H1 (cell line): ENCODE results near the gene IGFL2. TPM values are rescaled to one million over a fixed set of nuclear protein-coding genes. Genes with fewer than 3 reads are reported as not detected.
"Not testable (repeated sequence)": the region's sequence is repeated elsewhere in the genome, so short reads cannot be mapped to it uniquely, and the experiment has no call there.

Experiments
- CTCF ChIA-PET: fragments of 300-600 bp; sonication (Branson Sonifier 250); formaldehyde crosslinking; loops from one replicate; lab custom pipeline; 2021; ENCODE audit not compliant: partially characterized antibody; lab: Charles Lee
- POLR2A ChIA-PET: fragments of 300-600 bp; sonication (Branson Sonifier 250); formaldehyde crosslinking; loops from one replicate; lab custom pipeline; 2021; ENCODE audit warnings: inconsistent platforms; ENCODE audit not compliant: partially characterized antibody; lab: Charles Lee
- DNase-seq, 2 experiments: peaks; one replicate each; pipeline versions ENCODE4 v3.0.0 to v3.0.0-alpha.2; 2010 to 2022; ENCODE audit warnings: low spot score in 2 of 2, low read depth in 1 of 2, mixed read lengths in 1 of 2
- FAIRE-seq: peaks from 2 replicates; lab custom pipeline; 2011; peaks lifted over from hg19 to GRCh38; lab: Jason Lieb, UNC
- H2AFZ ChIP-seq: 2 replicates; pipeline ENCODE4 v1.8.1; 2012; ENCODE audit warnings: low read length, inconsistent platforms
- H2AK5ac ChIP-seq: 2 replicates; pipeline ENCODE4 v1.6.1; 2013; ENCODE audit warnings: low read depth, low read length
- H2BK120ac ChIP-seq: replicated peaks from 2 replicates; pipeline ENCODE3; 2013; ENCODE audit warnings: low read depth, low read length, inconsistent platforms
- H2BK12ac ChIP-seq: 2 replicates; pipeline ENCODE4 v1.6.1; 2013; ENCODE audit warnings: low read depth, low read length
- H2BK15ac ChIP-seq: 2 replicates; pipeline ENCODE4 v1.6.1; 2013; ENCODE audit warnings: low read length
- H2BK20ac ChIP-seq: 2 replicates; pipeline ENCODE4 v1.6.1; 2013; ENCODE audit warnings: low read length
- H2BK5ac ChIP-seq: 2 replicates; pipeline ENCODE4 v1.6.1; 2013; ENCODE audit warnings: low read depth, low read length
- H3K14ac ChIP-seq: 2 replicates; pipeline ENCODE4 v1.6.1; 2013; ENCODE audit warnings: inconsistent platforms; ENCODE audit not compliant: insufficient read length
- H3K18ac ChIP-seq: 2 replicates; pipeline ENCODE4 v1.6.1; 2013; ENCODE audit warnings: low read length; ENCODE audit errors: extremely low read depth
- H3K23ac ChIP-seq: 2 replicates; pipeline ENCODE4 v1.6.1; 2013; ENCODE audit warnings: inconsistent platforms; ENCODE audit not compliant: insufficient read length
- H3K23me2 ChIP-seq: 2 replicates; pipeline ENCODE4 v1.6.1; 2013; ENCODE audit warnings: low read depth, low read length
- H3K27ac ChIP-seq: 2 replicates; pipeline ENCODE4 v1.6.1; 2011; ENCODE audit warnings: low read depth, low read length, inconsistent platforms
- H3K27me3 ChIP-seq, 4 experiments: replicated peaks in 1 of 4; 1 replicate in 1 of 4; 2 replicates in 3 of 4; pipeline versions ENCODE4 v1.6.1 to v1.8.1; 2011 to 2013; ENCODE audit warnings: low read length in 3 of 4, mild to moderate bottlenecking in 3 of 4, inconsistent platforms in 2 of 4, mixed read lengths in 2 of 4, moderate library complexity in 1 of 4; ENCODE audit not compliant: control insufficient read depth in 3 of 4, insufficient read depth in 3 of 4; ENCODE audit errors: extremely low read depth in 1 of 4
- H3K36me3 ChIP-seq, 4 experiments: 2 replicates each; pipeline versions ENCODE4 v1.6.1 to v1.8.1; 2011 to 2013; ENCODE audit warnings: mild to moderate bottlenecking in 4 of 4, low read length in 3 of 4, moderate library complexity in 2 of 4, control low read depth in 1 of 4, inconsistent platforms in 1 of 4; ENCODE audit not compliant: insufficient read depth in 4 of 4, control insufficient read depth in 2 of 4
- H3K4ac ChIP-seq: replicated peaks from 2 replicates; pipeline ENCODE3; 2013; ENCODE audit warnings: low read length, low read depth, mixed read lengths, inconsistent platforms; ENCODE audit not compliant: insufficient read length
- H3K4me1 ChIP-seq, 4 experiments: replicated peaks in 1 of 4; 1 replicate in 1 of 4; 2 replicates in 3 of 4; pipeline versions ENCODE4 v1.6.1 to v1.8.1; 2011 to 2013; ENCODE audit warnings: low read length in 3 of 4, inconsistent platforms in 2 of 4, mixed read lengths in 1 of 4; ENCODE audit not compliant: insufficient read depth in 4 of 4, control insufficient read depth in 3 of 4
- H3K4me2 ChIP-seq, 2 experiments: 2 replicates each; pipeline versions ENCODE4 v1.6.1 to v1.8.1; 2011 to 2013; ENCODE audit warnings: low read depth in 2 of 2, low read length in 2 of 2, control low read depth in 1 of 2, inconsistent platforms in 1 of 2, mild to moderate bottlenecking in 1 of 2; ENCODE audit not compliant: insufficient read depth in 1 of 2
- H3K4me3 ChIP-seq, 4 experiments: fragments of 200-600, 300-600 bp in 1 of 4; sonication (generic), shearing (Covaris generic), sonication (Bioruptor Twin) in 1 of 4; 2 replicates each; pipeline versions ENCODE4 v1.5.1 to v1.8.1; 2011 to 2016; ENCODE audit warnings: low read length in 4 of 4, low read depth in 3 of 4, control low read depth in 2 of 4, inconsistent platforms in 2 of 4, mild to moderate bottlenecking in 2 of 4, mixed read lengths in 1 of 4, moderate library complexity in 1 of 4; ENCODE audit not compliant: insufficient read depth in 2 of 4; ENCODE audit errors: extremely low read depth in 1 of 4
- H3K56ac ChIP-seq: replicated peaks from 2 replicates; pipeline ENCODE3; 2013; ENCODE audit warnings: low read depth, mild to moderate bottlenecking, mixed read lengths, low read length, inconsistent platforms; ENCODE audit not compliant: insufficient read length
- H3K79me1 ChIP-seq: 2 replicates; pipeline ENCODE4 v1.6.1; 2013; ENCODE audit warnings: low read depth, low read length, control low read depth
- H3K79me2 ChIP-seq, 2 experiments: 2 replicates each; pipeline versions ENCODE4 v1.6.1 to v1.8.1; 2012 to 2013; ENCODE audit warnings: low read length in 2 of 2, mild to moderate bottlenecking in 2 of 2, inconsistent platforms in 1 of 2; ENCODE audit not compliant: insufficient read depth in 2 of 2, control insufficient read depth in 1 of 2
- H3K9ac ChIP-seq, 4 experiments: replicated peaks in 1 of 4; 1 replicate in 1 of 4; 2 replicates in 3 of 4; pipeline versions ENCODE4 v1.6.1 to v1.8.1; 2011 to 2013; ENCODE audit warnings: low read depth in 3 of 4, low read length in 3 of 4, control low read depth in 2 of 4, mild to moderate bottlenecking in 2 of 4, moderate library complexity in 2 of 4, inconsistent platforms in 1 of 4; ENCODE audit errors: extremely low read depth in 1 of 4
- H3K9me3 ChIP-seq, 2 experiments: 2 replicates each; pipeline versions ENCODE4 v1.6.1 to v1.8.1; 2012 to 2013; ENCODE audit warnings: mild to moderate bottlenecking in 2 of 2, moderate library complexity in 2 of 2, control low read depth in 1 of 2, inconsistent platforms in 1 of 2, low read depth in 1 of 2, low read length in 1 of 2, mixed read lengths in 1 of 2; ENCODE audit not compliant: insufficient read depth in 2 of 2
- H4K20me1 ChIP-seq, 2 experiments: replicated peaks in 1 of 2; 2 replicates each; pipeline versions ENCODE3 to v1.8.1; 2011 to 2013; ENCODE audit warnings: inconsistent platforms in 2 of 2, low read length in 2 of 2, mild to moderate bottlenecking in 1 of 2; ENCODE audit not compliant: insufficient read depth in 2 of 2, control insufficient read depth in 1 of 2
- H4K5ac ChIP-seq: 2 replicates; pipeline ENCODE4 v1.6.1; 2013; ENCODE audit warnings: low read length, low read depth, mixed read lengths, inconsistent platforms; ENCODE audit not compliant: insufficient read length
- H4K8ac ChIP-seq: 2 replicates; pipeline ENCODE4 v1.8.0; 2013; ENCODE audit warnings: mild to moderate bottlenecking, moderate library complexity, low read length, inconsistent platforms; ENCODE audit not compliant: insufficient read depth; ENCODE audit errors: extremely low read depth
- H4K91ac ChIP-seq: replicated peaks from 2 replicates; pipeline ENCODE3; 2013; ENCODE audit warnings: low read length, mixed read lengths, inconsistent platforms; ENCODE audit not compliant: insufficient read length
- TCF12 ChIP-seq: IDR thresholded peaks from 2 replicates; pipeline ENCODE4 v1.6.1; 2011; ENCODE audit warnings: low read depth, mild to moderate bottlenecking, low read length
- ZNF274 ChIP-seq: IDR thresholded peaks from 2 replicates; pipeline ENCODE4 v1.7.0; 2012; ENCODE audit warnings: low read length, borderline replicate concordance; ENCODE audit errors: extremely low read depth
- WGBS, 2 experiments: shearing (Covaris generic) in 1 of 2; methylation state at CpG; one replicate each; pipeline versions ENCODE4 v1.1.6 to v1.1.7; 2013 to 2015; ENCODE audit warnings: low lambda C conversion rate in 2 of 2, mixed read lengths in 2 of 2, inconsistent platforms in 1 of 2, low coverage in 1 of 2, missing lambda C conversion rate in 1 of 2; ENCODE audit not compliant: insufficient replicate concordance in 2 of 2, insufficient coverage in 1 of 2, insufficient read length in 1 of 2; ENCODE audit errors: extremely low coverage in 1 of 2, missing lambda C conversion rate in 1 of 2; 5-methylcytosine and 5-hydroxymethylcytosine counted together
- polyA plus RNA-seq, 7 experiments: library from polyadenylated mRNA; depleted of rRNA in 3 of 7; stranded (reverse) in 5 of 7; unstranded in 2 of 7; fragments of >200 nt in 5 of 7; fragments of 200-250 nt in 2 of 7; gene quantifications; 1 replicate in 5 of 7; 2 replicates in 1 of 7; 4 replicates in 1 of 7; pipeline versions ENCODE4 v1.2.1 to v1.2.3, GENCODE V29; 2011 to 2013; ENCODE audit warnings: missing spikeins in 2 of 7, mixed read lengths in 2 of 7
- total RNA-seq: library from RNA; stranded (reverse); fragmentation: NEBNext Ultra II Directional; extraction: Animal tissue kit (Norgen Biotek cat#: 25700); gene quantifications from 2 replicates; pipeline ENCODE4 v1.2.1, GENCODE V29; 2021
- TF ChIP-seq, protein P1 (sequence below): IDR thresholded peaks from 2 replicates; pipeline ENCODE4 v1.6.1; 2012; ENCODE audit warnings: low read length, inconsistent platforms
- TF ChIP-seq, protein P2 (sequence below): IDR thresholded peaks from 2 replicates; pipeline ENCODE4 v1.6.1; 2011; ENCODE audit warnings: low read depth, mild to moderate bottlenecking, low read length; ENCODE audit not compliant: insufficient read depth

The IGFL2 gene
- total and polyA plus RNA-seq, 2 of the 8 experiments (the other 6 are each of a cell fraction or from before 2014, with no cell fraction given): not detected

DNA sequence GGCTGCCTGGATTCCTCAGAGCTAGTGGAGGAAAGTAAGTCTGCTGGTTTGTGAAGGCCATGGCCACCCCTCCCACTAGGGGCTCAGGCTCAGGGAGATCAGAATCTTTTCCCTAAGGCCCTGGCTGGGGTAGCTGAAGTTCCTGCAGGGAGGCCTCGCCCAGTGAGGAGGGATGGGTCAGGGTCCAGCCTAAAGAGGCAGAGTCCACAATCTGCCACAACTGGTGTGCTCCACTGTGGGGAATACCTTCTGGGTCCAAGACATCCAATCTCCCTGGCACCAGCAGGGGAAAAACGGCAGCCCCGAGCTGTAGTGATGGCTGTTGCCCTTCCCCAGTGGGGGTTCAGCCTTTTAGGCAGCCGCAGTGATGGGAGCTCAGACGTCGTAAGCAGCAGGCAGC lies 46.7 kb upstream of the IGFL2 start (continued):
- TF ChIP-seq, protein P1, sequence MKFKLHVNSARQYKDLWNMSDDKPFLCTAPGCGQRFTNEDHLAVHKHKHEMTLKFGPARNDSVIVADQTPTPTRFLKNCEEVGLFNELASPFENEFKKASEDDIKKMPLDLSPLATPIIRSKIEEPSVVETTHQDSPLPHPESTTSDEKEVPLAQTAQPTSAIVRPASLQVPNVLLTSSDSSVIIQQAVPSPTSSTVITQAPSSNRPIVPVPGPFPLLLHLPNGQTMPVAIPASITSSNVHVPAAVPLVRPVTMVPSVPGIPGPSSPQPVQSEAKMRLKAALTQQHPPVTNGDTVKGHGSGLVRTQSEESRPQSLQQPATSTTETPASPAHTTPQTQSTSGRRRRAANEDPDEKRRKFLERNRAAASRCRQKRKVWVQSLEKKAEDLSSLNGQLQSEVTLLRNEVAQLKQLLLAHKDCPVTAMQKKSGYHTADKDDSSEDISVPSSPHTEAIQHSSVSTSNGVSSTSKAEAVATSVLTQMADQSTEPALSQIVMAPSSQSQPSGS: no peak
- TF ChIP-seq, protein P2, sequence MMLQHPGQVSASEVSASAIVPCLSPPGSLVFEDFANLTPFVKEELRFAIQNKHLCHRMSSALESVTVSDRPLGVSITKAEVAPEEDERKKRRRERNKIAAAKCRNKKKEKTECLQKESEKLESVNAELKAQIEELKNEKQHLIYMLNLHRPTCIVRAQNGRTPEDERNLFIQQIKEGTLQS: no peak
- TF ChIP-seq ZNF274 (no peak), TCF12 (no peak)

DNA sequence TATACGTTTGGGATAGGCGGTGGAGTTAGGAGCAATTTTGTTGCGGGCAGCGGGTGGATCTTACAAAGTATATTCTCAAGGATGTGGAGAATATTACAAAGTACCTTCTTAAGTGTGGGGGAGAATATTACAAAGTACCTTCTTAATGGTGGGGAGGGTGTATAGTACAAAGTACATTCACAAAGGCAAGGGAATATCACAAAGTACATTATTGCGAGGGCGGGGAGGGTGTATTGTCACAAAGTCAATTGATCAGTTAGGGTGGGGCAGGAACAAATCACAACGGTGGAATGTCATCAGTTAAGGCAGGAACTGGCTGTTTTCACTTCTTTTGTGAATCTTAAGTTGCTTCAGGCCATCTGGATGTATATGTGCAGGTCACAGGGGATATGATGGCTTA lies 45.7 kb upstream of the IGFL2 start:
- H3K36me3 ChIP-seq, H3K4me3 ChIP-seq, H4K20me1 ChIP-seq, H3K27ac ChIP-seq, H3K23me2 ChIP-seq, H3K4ac ChIP-seq, H2BK20ac ChIP-seq, FAIRE-seq, H4K91ac ChIP-seq, H3K56ac ChIP-seq, H2BK15ac ChIP-seq, H2BK12ac ChIP-seq, H3K23ac ChIP-seq, H4K5ac ChIP-seq, H2AFZ ChIP-seq, H3K4me1 ChIP-seq, H2BK5ac ChIP-seq, H2BK120ac ChIP-seq, DNase-seq, H2AK5ac ChIP-seq, H3K79me2 ChIP-seq, H3K18ac ChIP-seq, H3K79me1 ChIP-seq, H3K27me3 ChIP-seq, H3K4me2 ChIP-seq, H3K9ac ChIP-seq, H3K14ac ChIP-seq, H4K8ac ChIP-seq, H3K9me3 ChIP-seq: not testable (repeated sequence)
- ChIA-PET POLR2A (interaction anchor here (0.7 to 1.3 kb wide), 2 partner anchors 29 to 333 kb away, joined by 3 to 4 read pairs; partner anchors contain the start of gene SIX5), CTCF (interaction anchor here (1.1 to 2.4 kb wide), 2 partner anchors 12 to 87 kb away, joined by 3 to 7 read pairs; no protein-coding TSS in a partner anchor)
- WGBS, 2 experiments: 88% methylated on average over 7 of the region's 7 CpGs; no CpG with 5 or more reads in 1 of the 2 experiments
